Measurements from ENCODE around the gene SPATA45.
"Not testable (repeated sequence)": the region's sequence is repeated elsewhere in the genome, so short reads cannot be mapped to it uniquely, and the experiment has no call there.

SPATA45 gene

DNA sequence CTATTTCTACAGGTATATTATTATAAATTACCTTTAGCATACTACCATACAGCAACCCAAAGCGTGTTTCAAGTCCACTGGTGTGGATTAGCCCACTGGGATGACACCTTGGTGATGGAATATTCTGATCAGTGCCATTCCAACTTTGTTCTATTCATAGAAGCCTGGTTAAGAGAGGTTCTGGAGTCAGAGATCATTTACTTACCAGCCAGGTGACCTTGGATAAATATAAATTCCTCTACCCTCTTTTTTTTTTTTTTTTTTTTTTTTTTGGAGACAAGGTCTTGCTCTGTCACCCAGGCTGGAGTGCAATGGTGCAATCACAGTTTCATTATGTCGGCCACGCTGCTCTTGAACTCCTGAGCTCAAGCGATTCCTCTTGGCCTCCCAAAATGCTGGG lies at the start of gene SPATA45:
TSS of gene SPATA45 (minus strand) at position 101 of the 400 bp plus-strand sequence. CDS start 11,500 bp downstream, outside the sequence.
- DNase-seq, result no peak

GRCh38 chr1:212892108-212892507 lies 44.7 kb upstream of the SPATA45 start:
- DNase-seq, result no peak

DNA sequence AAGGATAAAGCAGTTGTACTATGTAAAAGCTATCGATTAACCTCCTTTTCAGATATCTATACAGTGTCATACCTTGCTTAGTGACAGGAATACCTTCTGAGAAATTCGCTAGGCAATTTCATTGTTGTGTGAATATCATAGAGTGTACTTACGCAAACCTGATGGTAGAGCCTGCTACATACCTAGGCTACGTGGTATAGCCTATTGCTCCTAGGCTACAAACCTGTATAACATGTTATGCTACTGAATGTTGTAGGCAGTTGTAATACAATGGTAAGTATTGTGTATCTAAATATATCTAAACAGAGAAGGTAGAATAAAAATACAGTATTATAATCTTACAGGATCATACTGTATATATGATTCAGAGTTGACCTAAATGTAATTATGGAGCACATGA lies 37.1 kb upstream of the SPATA45 start:
- no peak for DNase-seq

DNA sequence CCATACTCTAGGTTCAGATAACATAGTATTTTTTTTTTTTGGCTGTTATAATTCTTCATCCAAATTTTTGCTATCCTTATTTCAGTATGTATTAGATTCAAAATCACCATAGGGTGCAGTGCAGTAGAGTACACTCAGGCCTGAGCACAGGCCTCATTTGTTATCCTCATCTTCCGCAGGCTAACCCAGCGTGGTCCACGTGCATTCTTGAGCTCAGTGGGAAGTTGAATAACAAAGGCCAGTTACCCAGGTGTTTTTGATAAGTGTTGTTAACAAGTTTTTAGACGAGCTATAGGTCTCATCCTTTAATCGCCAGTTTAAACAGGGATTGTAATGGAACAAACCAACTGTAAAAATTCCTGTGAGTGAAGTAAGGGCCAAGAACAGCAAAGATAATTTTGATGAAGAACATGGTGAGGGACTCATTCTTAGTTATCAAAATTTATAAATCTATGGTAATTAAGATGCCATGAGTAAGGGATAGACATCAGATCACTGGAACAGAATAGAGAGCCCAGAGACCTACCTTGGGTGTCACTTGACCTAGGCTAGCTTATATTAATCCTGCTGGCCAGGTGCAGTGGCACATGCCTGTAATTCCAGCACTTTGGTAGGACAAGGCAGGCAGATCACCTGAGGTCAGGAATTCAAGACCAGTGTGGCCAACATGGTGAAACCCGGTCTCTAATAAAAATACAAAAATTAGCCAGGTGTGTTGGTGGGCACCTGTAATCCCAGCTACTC lies 32.7 kb upstream of the SPATA45 start:
- DNase-seq, result no peak

GRCh38 chr1:212878418-212878817 lies 31.0 kb upstream of the SPATA45 start:
- no peak for DNase-seq

GRCh38 chr1:212873518-212873917 lies 26.1 kb upstream of the SPATA45 start:
- DNase-seq, result no peak

- DNase-seq, result no peak
Observed at GRCh38 chr1:212871976-212872375, 24.5 kb upstream of the SPATA45 start.

DNA sequence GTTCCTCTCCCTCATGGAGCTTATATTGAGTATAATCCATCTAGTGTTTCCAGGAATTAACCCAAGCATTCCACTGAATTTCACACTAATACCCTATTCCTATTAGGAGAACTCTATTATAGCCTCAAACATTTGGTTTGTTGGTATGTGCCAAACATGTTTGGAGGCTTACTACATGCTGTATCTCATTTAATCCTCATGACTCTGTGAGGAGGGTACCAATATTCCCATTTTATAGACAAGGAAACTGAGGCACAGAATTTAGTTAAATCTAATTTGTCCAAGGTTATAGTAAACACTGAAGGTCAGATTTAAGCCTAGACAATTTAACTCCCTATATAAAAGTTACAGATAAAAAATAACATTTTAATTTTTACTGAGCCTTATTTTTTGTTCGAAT lies 19.7 kb upstream of the SPATA45 start:
- DNase-seq, result no peak

- no peak for DNase-seq
Observed at GRCh38 chr1:212864201-212864600, 16.8 kb upstream of the SPATA45 start.

DNA sequence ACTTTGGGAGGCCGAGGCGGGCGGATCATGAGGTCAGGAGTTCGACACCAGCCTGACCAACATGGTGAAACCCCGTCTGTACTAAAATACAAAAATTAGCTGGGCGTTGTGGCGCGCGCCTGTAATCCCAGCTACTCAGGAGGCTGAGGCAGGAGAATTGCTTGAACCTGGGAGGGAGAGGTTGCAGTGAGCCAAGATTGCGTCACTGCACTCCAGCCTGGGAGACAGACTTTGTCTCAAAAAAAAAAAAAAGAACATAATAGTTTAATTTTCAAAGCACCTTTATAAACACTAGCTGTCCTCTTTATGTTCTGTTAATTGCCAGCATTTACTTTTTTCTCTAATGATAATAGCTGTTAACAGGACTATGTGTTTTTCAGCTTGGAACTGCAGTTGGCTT lies 15.9 kb upstream of the SPATA45 start:
- not testable (repeated sequence) for DNase-seq

DNA sequence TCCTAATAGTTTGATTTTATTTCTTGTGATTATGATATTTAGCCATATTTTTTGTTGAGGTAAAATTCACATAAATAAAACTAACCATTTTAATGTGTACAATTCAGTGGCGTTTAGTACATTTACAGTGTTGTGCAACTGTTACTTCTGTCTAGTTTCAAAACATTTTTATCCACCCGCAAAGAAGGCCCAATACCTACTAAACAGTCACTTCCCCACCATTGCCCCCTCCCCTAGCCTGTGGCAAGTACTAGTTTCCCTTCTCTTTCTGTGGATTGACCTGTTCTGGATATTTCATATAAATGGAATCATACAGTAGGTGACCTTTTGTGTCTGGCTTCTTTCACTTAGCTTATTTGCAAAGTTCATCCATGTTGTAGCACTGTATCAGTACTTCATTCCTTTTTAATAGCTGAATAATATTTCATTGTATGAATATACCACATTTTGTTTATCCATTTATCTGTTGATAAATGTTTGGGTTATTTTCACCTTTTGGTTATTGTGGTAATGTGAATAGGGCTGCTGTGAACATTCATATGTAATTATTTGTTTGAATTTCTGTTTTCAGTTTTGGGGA lies 14.8 kb upstream of the SPATA45 start:
- no peak for DNase-seq

GRCh38 chr1:212860713-212861581 lies 13.5 kb upstream of the SPATA45 start:
- DNase-seq, result no peak

DNA sequence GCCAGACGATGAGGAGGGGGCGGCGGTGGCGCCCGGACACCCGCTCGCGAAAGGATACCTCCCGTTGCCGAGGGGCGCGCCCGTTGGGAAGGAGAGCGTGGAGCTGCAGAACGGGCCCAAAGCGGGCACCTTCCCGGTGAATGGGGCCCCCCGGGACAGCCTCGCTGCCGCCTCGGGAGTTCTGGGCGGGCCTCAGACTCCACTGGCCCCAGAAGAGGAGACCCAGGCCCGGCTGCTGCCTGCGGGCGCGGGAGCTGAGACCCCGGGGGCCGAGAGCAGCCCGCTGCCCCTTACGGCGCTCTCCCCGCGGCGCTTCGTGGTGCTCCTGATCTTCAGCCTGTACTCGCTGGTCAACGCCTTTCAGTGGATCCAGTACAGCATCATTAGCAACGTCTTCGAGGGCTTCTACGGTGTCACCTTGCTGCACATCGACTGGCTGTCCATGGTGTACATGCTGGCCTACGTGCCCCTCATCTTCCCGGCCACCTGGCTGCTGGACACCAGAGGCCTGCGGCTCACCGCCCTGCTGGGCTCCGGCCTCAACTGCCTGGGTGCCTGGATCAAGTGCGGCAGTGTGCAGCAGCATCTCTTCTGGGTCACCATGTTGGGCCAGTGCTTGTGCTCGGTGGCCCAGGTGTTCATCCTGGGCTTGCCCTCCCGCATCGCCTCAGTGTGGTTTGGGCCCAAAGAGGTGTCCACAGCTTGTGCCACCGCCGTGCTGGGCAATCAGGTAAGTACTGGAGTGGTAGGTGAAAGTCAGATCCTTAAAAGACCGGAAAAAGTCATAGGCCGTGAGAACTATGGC lies 11.2 kb upstream of the SPATA45 start:
- peak in 1 of 2 donors; percentile 18 for DNase-seq

DNA sequence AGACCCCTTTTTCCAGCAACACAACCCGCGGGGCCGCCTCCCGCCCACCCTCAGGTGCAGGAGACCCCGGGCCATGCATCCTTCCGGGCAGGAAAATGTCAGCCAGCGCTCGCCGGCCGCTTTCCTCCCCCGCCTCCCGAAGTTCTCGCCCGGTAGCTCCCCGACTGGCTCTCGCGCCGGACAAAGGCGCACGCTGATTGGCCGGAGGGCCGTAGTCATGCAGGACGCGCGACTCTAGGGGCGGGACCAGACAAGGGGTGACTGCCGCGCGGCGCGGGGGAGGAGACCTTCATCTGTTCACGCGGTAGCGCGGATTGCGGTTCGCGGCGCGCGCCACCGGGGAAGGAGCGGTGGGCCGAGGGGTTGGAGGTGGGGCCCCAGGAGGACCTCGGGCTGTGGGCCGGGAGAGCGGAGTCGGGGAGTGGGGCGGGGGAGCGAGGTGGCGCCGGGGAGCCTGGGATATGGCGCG lies 10.6 kb upstream of the SPATA45 start, which contains the start of gene FLVCR1:
TSS of gene FLVCR1 (plus strand) at position 284 of the 469 bp plus-strand sequence. CDS start at position 462, 178 bp downstream.
- peak; percentile 93 to 94 for DNase-seq

DNA sequence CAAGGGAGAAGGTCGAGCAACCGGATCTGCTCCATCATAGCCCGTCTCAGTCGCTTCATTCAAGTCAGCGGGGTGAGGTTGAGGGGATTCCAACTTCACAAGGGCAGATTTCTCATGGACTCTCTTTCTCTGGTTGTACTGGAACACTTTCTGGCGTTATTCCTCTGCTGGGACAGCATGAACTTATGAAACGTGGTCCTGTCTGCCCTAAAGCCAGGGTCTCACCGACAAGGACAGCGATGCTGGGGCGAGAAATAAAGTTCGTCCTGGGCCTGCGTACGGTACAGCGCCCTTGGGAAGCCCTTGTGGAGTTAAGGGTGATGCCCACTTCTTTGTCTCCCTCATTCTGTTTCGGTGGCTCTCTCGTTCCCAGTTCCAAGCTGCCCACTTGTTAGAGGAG lies 9.3 kb upstream of the SPATA45 start:
- DNase-seq, result no peak

DNA sequence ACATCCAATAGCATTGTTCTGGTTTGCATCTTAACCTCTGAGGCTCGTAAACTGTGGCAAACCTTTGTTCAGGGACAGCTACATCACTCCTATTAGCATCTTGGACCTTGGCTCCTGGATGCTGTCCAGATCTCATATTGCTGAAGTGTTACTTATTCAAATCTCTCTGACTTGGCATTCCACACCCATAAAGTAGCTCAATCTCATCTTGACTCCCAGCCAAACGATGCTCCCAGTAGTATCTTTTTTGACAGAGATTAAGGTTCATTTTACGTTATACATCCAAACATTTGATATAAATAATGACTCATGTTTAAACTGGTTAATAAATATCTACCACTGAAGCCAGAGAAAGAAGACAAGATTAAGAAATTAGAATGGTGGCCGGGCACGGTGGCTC lies 6.2 kb upstream of the SPATA45 start:
- no peak for DNase-seq

DNA sequence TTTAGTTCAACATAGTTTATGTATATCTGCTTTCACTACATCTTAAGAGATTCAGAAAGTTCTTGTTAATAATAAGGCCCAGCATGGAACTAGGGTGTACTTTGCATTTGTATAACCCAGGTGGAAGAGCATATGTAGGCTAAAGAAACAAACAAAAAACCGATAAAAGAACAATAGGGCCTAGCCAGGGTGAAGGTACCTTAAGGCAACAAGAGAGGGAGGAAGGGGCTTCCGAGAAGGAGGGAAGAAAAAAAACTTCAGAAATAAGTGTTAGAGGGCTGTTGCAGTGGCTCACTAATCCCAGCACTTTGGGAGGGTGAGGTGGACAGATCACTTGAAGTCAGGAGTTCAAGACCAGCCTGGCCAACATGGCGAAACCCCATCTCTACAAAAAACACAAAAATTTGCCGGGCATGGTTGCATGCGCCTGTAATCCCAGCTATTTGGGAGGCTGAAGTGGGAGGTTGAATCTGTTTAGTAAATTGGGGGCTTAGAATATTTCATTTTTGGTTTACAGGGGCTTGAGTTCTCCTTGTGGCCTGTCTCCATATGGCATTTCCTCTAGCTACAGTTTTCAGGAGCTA lies 4.7 kb upstream of the SPATA45 start:
- no peak for DNase-seq

- not testable (repeated sequence) for DNase-seq
Observed at GRCh38 chr1:212844521-212844920, 2.9 kb downstream of the SPATA45 start.

- DNase-seq, result no peak
Observed at GRCh38 chr1:212838145-212838544, 9.3 kb downstream of the SPATA45 start.

DNA sequence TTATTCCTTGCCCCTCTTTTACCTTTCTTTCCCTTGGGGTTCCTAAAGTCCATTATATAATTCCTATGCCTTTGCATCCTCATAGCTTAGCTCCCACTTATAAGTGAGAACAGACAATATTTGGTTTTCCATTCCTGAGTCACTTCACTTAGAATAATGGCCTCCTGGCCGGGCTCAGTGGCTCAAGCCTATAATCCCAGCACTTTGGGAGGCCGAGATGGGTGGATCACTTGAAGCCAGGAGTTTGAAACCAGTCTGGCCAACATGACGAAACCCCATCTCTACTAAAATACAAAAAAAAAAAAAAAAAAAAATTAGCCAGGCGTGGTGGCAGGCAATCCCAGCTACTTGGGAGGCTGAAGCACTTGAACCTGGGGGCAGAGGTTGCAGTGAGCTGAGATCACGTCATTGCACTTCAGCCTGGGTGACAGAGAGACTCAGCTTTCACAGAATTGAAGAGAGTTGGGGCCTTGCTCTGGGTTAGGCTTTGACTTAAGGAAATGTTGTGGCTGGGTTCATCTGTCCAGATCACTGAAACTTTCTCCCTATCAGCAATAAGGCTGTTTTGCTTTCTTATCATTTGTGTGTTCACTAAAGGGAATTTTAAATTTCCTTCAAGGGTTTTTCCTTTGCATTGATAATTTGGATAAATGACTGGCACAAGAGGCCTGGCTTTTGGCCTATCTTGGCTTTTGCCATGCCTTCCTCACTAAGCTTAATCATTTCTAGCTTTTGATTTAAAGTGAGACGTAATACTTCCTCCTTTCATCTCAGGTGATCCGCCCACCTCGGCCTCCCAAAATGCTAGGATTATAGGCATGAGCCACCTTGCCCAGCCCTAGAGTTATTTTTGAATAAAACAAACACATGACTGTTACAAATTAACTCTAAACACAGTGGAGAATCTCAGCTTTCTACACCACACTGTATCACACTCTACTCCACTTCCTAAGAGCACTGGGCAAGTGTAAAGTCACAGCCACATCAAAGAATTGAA lies 13.9 kb downstream of the SPATA45 start:
- peak in 1 of 2 donors; percentile 6 for DNase-seq

- no peak for DNase-seq
Observed at GRCh38 chr1:212828395-212828794, 19.1 kb downstream of the SPATA45 start.

Data from CD4-positive, alpha-beta T cell treated with Interferon alpha-2 for 1 hour (primary cell).